ENCODE data around the gene CNBP. TPM values are rescaled to one million over a fixed set of nuclear protein-coding genes. Genes with fewer than 3 reads are reported as not detected.

CNBP gene
- total and polyA plus RNA-seq, 2 experiments from 2014 or later, result 348 to 444 TPM

DNA sequence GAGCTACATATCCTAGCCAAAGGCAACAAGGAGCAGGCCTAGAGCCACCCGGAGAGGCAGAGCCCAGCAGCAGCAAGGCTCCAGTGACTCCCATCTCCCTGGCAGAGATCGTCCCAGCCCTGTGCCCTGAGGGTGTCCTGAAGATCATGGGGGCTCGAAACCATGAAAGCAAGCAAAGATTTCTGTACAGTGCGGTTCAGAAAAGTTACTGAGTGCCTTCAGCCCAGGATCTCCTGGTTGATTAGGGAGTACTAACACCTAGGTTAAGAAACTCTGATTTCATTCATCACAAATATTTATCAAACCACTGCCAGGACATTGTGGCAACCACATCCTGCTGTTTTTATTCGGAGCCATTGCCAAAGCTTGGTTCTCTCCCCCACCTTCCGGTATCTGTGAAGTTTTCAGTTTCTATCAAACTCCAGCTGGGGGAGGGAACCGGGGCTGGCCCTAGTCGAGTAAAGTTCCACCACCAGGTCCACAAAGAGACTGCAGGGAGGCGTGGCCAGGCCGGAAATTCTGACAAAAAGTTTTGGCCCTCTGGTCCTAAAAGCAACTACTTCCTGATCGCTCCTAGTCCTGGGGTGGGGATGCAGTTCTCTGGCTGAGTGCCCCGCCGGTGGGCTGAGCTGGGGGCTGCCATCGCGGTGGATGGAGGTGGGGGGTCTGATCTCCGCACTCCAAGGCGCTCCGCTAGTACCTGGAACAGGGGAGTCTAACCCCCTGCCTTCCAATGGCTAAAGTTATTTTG lies 63.3 kb downstream of the CNBP start:
- Histone ChIP-seq H3K9me2 (ENCODE audit: insufficient read depth) (no peaks in the 10 kb centered on the region), H3K27ac (ENCODE audit: low read depth) (peak overlapping the region; percentile 95), H2AFZ (no peak overlapping the region), H3K79me2 (replicated peaks; ENCODE audit: insufficient read depth) (peaks cover 48% of the 10 kb centered on the region), H3K4me2 (peak overlapping the region; percentile 81), H3K36me3 (ENCODE audit: insufficient read depth) (0 out of 2 replicates have a peak, but pooled peaks cover 3% of the 10 kb centered on the region), H3F3A (replicated peaks; ENCODE audit: low read depth) (peaks cover 8% of the 10 kb centered on the region), H3K4me1 (ENCODE audit: insufficient read depth) (peaks cover 49% of the 10 kb centered on the region), H3K4me3 (peak overlapping the region; percentile 62), H3K27me3 (ENCODE audit: insufficient read depth) (no peaks in the 10 kb centered on the region), H4K20me1 (replicated peaks; ENCODE audit: insufficient read depth) (peaks cover 4% of the 10 kb centered on the region; the same call in 1 of the 2 replicates)
- DNase-seq (ENCODE audit: low spot score), result peak; percentile 96
- Mint-ChIP-seq H3K27ac (peak overlapping the region; percentile 95), H3K27me3 (ENCODE audit: insufficient read depth, low read depth, poor library complexity) (peaks cover 12% of the 10 kb centered on the region), H3K36me3 (ENCODE audit: low read depth) (peaks cover 5% of the 10 kb centered on the region), H3K9me3 (no peaks in the 10 kb centered on the region; the same call in 2 of the 3 replicates), H3K4me3 (peak overlapping the region; percentile 74), H3K4me1 (peaks cover 54% of the 10 kb centered on the region)
- peak; percentile 23 for ATAC-seq
- TF ChIP-seq STAT1 (IDR thresholded peaks at IDR 0.05; ENCODE audit: unreplicated experiment) (no peak), ZNF114 (CRISPR knock-in tag; IDR thresholded peaks at IDR 0.05) (no peak), EZH2 (IDR thresholded peaks at IDR 0.05; ENCODE audit: low read depth, unreplicated experiment) (no peak), JUNB (IDR thresholded peaks at IDR 0.05; ENCODE audit: unreplicated experiment) (no peak), ZNF331 (CRISPR knock-in tag; IDR thresholded peaks at IDR 0.05; ENCODE audit: low read depth) (no peak), CREB1 (CRISPR knock-in tag; IDR thresholded peaks at IDR 0.05; ENCODE audit: low read depth) (peak; percentile 8; the same call in 1 of the 2 replicates), POLR2AphosphoS5 (IDR thresholded peaks at IDR 0.05; ENCODE audit: low read depth) (peak; percentile 82), EZH2phosphoT487 (IDR thresholded peaks at IDR 0.05; ENCODE audit: unreplicated experiment) (no peak), NANOG (IDR thresholded peaks at IDR 0.05; ENCODE audit: borderline replicate concordance) (no peak)
- TF ChIP-seq, protein P1, sequence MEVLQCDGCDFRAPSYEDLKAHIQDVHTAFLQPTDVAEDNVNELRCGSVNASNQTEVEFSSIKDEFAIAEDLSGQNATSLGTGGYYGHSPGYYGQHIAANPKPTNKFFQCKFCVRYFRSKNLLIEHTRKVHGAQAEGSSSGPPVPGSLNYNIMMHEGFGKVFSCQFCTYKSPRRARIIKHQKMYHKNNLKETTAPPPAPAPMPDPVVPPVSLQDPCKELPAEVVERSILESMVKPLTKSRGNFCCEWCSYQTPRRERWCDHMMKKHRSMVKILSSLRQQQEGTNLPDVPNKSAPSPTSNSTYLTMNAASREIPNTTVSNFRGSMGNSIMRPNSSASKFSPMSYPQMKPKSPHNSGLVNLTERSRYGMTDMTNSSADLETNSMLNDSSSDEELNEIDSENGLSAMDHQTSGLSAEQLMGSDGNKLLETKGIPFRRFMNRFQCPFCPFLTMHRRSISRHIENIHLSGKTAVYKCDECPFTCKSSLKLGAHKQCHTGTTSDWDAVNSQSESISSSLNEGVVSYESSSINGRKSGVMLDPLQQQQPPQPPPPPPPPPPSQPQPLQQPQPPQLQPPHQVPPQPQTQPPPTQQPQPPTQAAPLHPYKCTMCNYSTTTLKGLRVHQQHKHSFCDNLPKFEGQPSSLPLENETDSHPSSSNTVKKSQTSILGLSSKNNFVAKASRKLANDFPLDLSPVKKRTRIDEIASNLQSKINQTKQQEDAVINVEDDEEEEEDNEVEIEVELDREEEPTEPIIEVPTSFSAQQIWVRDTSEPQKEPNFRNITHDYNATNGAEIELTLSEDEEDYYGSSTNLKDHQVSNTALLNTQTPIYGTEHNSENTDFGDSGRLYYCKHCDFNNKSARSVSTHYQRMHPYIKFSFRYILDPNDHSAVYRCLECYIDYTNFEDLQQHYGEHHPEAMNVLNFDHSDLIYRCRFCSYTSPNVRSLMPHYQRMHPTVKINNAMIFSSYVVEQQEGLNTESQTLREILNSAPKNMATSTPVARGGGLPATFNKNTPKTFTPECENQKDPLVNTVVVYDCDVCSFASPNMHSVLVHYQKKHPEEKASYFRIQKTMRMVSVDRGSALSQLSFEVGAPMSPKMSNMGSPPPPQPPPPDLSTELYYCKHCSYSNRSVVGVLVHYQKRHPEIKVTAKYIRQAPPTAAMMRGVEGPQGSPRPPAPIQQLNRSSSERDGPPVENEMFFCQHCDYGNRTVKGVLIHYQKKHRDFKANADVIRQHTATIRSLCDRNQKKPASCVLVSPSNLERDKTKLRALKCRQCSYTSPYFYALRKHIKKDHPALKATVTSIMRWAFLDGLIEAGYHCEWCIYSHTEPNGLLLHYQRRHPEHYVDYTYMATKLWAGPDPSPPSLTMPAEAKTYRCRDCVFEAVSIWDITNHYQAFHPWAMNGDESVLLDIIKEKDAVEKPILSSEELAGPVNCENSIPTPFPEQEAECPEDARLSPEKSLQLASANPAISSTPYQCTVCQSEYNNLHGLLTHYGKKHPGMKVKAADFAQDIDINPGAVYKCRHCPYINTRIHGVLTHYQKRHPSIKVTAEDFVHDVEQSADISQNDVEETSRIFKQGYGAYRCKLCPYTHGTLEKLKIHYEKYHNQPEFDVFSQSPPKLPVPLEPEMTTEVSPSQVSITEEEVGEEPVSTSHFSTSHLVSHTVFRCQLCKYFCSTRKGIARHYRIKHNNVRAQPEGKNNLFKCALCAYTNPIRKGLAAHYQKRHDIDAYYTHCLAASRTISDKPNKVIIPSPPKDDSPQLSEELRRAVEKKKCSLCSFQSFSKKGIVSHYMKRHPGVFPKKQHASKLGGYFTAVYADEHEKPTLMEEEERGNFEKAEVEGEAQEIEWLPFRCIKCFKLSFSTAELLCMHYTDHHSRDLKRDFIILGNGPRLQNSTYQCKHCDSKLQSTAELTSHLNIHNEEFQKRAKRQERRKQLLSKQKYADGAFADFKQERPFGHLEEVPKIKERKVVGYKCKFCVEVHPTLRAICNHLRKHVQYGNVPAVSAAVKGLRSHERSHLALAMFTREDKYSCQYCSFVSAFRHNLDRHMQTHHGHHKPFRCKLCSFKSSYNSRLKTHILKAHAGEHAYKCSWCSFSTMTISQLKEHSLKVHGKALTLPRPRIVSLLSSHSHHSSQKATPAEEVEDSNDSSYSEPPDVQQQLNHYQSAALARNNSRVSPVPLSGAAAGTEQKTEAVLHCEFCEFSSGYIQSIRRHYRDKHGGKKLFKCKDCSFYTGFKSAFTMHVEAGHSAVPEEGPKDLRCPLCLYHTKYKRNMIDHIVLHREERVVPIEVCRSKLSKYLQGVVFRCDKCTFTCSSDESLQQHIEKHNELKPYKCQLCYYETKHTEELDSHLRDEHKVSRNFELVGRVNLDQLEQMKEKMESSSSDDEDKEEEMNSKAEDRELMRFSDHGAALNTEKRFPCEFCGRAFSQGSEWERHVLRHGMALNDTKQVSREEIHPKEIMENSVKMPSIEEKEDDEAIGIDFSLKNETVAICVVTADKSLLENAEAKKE (CRISPR knock-in tag; IDR thresholded peaks at IDR 0.05), result no peak
- TF ChIP-seq, protein P2, sequence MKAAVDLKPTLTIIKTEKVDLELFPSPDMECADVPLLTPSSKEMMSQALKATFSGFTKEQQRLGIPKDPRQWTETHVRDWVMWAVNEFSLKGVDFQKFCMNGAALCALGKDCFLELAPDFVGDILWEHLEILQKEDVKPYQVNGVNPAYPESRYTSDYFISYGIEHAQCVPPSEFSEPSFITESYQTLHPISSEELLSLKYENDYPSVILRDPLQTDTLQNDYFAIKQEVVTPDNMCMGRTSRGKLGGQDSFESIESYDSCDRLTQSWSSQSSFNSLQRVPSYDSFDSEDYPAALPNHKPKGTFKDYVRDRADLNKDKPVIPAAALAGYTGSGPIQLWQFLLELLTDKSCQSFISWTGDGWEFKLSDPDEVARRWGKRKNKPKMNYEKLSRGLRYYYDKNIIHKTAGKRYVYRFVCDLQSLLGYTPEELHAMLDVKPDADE (IDR thresholded peaks at IDR 0.05), result peak; percentile 73; the same call in 1 of the 2 replicates
- TF ChIP-seq, protein P3, sequence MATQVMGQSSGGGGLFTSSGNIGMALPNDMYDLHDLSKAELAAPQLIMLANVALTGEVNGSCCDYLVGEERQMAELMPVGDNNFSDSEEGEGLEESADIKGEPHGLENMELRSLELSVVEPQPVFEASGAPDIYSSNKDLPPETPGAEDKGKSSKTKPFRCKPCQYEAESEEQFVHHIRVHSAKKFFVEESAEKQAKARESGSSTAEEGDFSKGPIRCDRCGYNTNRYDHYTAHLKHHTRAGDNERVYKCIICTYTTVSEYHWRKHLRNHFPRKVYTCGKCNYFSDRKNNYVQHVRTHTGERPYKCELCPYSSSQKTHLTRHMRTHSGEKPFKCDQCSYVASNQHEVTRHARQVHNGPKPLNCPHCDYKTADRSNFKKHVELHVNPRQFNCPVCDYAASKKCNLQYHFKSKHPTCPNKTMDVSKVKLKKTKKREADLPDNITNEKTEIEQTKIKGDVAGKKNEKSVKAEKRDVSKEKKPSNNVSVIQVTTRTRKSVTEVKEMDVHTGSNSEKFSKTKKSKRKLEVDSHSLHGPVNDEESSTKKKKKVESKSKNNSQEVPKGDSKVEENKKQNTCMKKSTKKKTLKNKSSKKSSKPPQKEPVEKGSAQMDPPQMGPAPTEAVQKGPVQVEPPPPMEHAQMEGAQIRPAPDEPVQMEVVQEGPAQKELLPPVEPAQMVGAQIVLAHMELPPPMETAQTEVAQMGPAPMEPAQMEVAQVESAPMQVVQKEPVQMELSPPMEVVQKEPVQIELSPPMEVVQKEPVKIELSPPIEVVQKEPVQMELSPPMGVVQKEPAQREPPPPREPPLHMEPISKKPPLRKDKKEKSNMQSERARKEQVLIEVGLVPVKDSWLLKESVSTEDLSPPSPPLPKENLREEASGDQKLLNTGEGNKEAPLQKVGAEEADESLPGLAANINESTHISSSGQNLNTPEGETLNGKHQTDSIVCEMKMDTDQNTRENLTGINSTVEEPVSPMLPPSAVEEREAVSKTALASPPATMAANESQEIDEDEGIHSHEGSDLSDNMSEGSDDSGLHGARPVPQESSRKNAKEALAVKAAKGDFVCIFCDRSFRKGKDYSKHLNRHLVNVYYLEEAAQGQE (IDR thresholded peaks at IDR 0.05; ENCODE audit: unreplicated experiment), result no peak
- TF ChIP-seq, protein P4, sequence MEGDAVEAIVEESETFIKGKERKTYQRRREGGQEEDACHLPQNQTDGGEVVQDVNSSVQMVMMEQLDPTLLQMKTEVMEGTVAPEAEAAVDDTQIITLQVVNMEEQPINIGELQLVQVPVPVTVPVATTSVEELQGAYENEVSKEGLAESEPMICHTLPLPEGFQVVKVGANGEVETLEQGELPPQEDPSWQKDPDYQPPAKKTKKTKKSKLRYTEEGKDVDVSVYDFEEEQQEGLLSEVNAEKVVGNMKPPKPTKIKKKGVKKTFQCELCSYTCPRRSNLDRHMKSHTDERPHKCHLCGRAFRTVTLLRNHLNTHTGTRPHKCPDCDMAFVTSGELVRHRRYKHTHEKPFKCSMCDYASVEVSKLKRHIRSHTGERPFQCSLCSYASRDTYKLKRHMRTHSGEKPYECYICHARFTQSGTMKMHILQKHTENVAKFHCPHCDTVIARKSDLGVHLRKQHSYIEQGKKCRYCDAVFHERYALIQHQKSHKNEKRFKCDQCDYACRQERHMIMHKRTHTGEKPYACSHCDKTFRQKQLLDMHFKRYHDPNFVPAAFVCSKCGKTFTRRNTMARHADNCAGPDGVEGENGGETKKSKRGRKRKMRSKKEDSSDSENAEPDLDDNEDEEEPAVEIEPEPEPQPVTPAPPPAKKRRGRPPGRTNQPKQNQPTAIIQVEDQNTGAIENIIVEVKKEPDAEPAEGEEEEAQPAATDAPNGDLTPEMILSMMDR (conservative IDR thresholded peaks at IDR 0.05; ENCODE audit: low read depth in 2 of 2), result no peak
